CD8-positive, alpha-beta memory T cell (primary cell): Measurements from ENCODE around the gene PRDM5. TPM values are rescaled to one million over a fixed set of nuclear protein-coding genes. Genes with fewer than 3 reads are reported as not detected.

Experiments
- CTCF ChIA-PET: fragments of 350-600 bp; sonication (Branson Sonifier 250); formaldehyde crosslinking; loops from one replicate; lab custom pipeline; 2021; ENCODE audit warnings: antibody characterized with exemption; lab: Charles Lee
- POLR2A ChIA-PET: fragments of 350-600 bp; sonication (Branson Sonifier 250); formaldehyde crosslinking; loops from one replicate; lab custom pipeline; 2021; ENCODE audit warnings: antibody characterized with exemption; lab: Charles Lee
- DNase-seq, 5 donors: peaks; one replicate each; pipeline versions ENCODE4 v3.0.0 to v3.0.0-alpha.2; 2020 to 2022; ENCODE audit warnings: mixed read lengths in 1 of 5
- H3K27ac ChIP-seq: one replicate; pipeline ENCODE4 v1.7.0; 2013; ENCODE audit warnings: low read depth, mild to moderate bottlenecking, low read length, moderate library complexity
- H3K27me3 ChIP-seq: 2 replicates; pipeline ENCODE4 v1.7.0; 2013; ENCODE audit warnings: low read length, mild to moderate bottlenecking; ENCODE audit not compliant: insufficient read depth, poor library complexity, severe bottlenecking
- H3K36me3 ChIP-seq: 2 replicates; pipeline ENCODE4 v1.7.0; 2013; ENCODE audit warnings: mild to moderate bottlenecking, low read length, moderate library complexity; ENCODE audit not compliant: insufficient read depth
- H3K4me1 ChIP-seq: 2 replicates; pipeline ENCODE4 v1.7.0; 2013; ENCODE audit warnings: mild to moderate bottlenecking, low read length, moderate library complexity; ENCODE audit not compliant: insufficient read depth
- H3K4me3 ChIP-seq: 2 replicates; pipeline ENCODE4 v1.7.0; 2013; ENCODE audit warnings: mild to moderate bottlenecking, low read length
- H3K9me3 ChIP-seq: 2 replicates; pipeline ENCODE4 v1.7.0; 2013; ENCODE audit warnings: mild to moderate bottlenecking, low read length
- H3K27ac Mint-ChIP-seq, 8 donors: one replicate each; pipeline ENCODE4 v1.8.0; 2020 to 2021; ENCODE audit warnings: mixed read lengths in 8 of 8, mild to moderate bottlenecking in 6 of 8, inconsistent platforms in 3 of 8, moderate library complexity in 3 of 8
- H3K27me3 Mint-ChIP-seq, 2 donors: one replicate each; pipeline ENCODE4 v1.8.0; 2020 to 2021; ENCODE audit warnings: mixed read lengths in 2 of 2, mild to moderate bottlenecking in 1 of 2, moderate library complexity in 1 of 2
- H3K36me3 Mint-ChIP-seq, 3 donors: one replicate each; pipeline ENCODE4 v1.8.0; 2020 to 2021; ENCODE audit warnings: mixed read lengths in 3 of 3, inconsistent platforms in 1 of 3, mild to moderate bottlenecking in 1 of 3
- H3K4me1 Mint-ChIP-seq, 3 donors: one replicate each; pipeline ENCODE4 v1.8.0; 2020 to 2021; ENCODE audit warnings: mixed read lengths in 3 of 3, inconsistent platforms in 1 of 3, mild to moderate bottlenecking in 1 of 3
- H3K4me3 Mint-ChIP-seq, 7 donors: one replicate each; pipeline ENCODE4 v1.8.0; 2020 to 2021; ENCODE audit warnings: mixed read lengths in 7 of 7, mild to moderate bottlenecking in 6 of 7, moderate library complexity in 4 of 7, inconsistent platforms in 2 of 7
- H3K9me3 Mint-ChIP-seq, 5 donors: one replicate each; pipeline ENCODE4 v1.8.0; 2020 to 2022; ENCODE audit warnings: mixed read lengths in 5 of 5, mild to moderate bottlenecking in 3 of 5, moderate library complexity in 2 of 5, inconsistent platforms in 1 of 5
- polyA plus RNA-seq: library from polyadenylated mRNA; unstranded; fragments of 300-500 nt; fragmentation: Illumina TruSeq; gene quantifications from one replicate; pipeline ENCODE4 v1.2.3, GENCODE V29; 2021
- total RNA-seq, 2 experiments: library from RNA; stranded (reverse); gene quantifications; one replicate each; pipeline ENCODE4 v1.2.3, GENCODE V29; 2021

The PRDM5 gene
- total and polyA plus RNA-seq, 3 experiments from 2014 or later: 0.08 to 0.63 (median 0.24) TPM

DNA sequence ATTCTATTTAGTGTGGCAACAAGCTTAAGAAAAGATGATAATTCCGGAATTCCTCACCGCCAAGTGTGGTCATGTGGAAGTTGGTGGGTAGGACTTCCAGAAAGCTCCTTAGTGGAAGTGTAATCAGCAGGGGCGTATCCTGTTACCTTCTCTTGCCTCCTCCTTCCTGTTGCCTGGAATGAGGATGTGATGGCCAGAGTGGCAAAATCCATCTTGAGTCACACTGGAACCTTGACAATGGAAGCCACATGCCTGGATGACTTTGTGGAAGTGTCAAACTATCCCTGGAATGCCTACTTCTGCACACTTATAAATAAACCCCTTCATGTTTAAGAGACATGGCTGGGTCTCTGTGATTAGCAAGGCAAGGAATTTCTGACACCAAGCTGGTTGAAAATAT is 191.0 kb downstream of the PRDM5 start:
- no peak overlapping the region for H3K4me3 ChIP-seq
- no peaks in the 10 kb centered on the region for H3K27me3 ChIP-seq
- H3K27me3 Mint-ChIP-seq: peaks cover 2 to 3% of the 10 kb centered on the region in 2 donors
- no peaks in the 10 kb centered on the region for H3K9me3 Mint-ChIP-seq
- ChIA-PET POLR2A (no interaction called here), CTCF (no interaction called here)
- no peak overlapping the region for H3K27ac Mint-ChIP-seq
- H3K27ac ChIP-seq: no peak overlapping the region
- H3K36me3 Mint-ChIP-seq: no peaks in the 10 kb centered on the region
- H3K4me1 Mint-ChIP-seq: no peaks in the 10 kb centered on the region
- no peaks in the 10 kb centered on the region for H3K36me3 ChIP-seq
- DNase-seq: no peak
- H3K9me3 ChIP-seq: no peaks in the 10 kb centered on the region
- no peaks in the 10 kb centered on the region for H3K4me1 ChIP-seq
- no peak overlapping the region for H3K4me3 Mint-ChIP-seq

DNA sequence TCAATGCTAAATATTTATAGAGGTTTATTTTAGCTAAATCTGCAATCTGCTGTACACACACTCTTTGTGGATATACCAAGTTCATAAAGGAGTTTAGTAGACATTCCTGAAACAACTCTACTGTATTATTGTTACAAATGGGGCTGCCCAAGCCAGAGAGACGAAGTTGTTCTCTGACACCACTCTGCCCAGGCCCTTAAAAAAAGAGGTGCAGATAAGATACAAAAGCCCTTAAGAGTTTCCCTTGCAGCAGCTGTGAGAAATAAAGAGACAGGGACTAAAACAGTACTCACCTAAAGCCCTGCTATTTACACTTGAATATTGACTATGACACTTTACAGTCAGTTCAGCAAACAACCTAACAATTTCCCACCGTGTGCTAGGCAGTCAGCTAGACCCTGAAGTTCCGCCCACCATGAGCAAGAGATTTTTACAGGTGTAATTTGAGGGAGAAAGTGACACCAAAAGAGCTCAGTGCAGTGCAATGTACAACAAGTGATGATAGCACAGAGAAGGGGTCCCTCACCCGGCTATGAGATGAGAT is 191.7 kb downstream of the PRDM5 start:
- no peak for DNase-seq
- H3K27me3 Mint-ChIP-seq: peaks cover 2 to 3% of the 10 kb centered on the region in 2 donors
- no peak overlapping the region for H3K4me3 Mint-ChIP-seq
- H3K27ac Mint-ChIP-seq: no peak overlapping the region
- ChIA-PET CTCF (no interaction called here), POLR2A (no interaction called here)
- H3K27me3 ChIP-seq: no peaks in the 10 kb centered on the region
- no peaks in the 10 kb centered on the region for H3K9me3 ChIP-seq
- no peaks in the 10 kb centered on the region for H3K9me3 Mint-ChIP-seq
- no peak overlapping the region for H3K27ac ChIP-seq
- H3K4me1 Mint-ChIP-seq: no peaks in the 10 kb centered on the region
- H3K36me3 ChIP-seq: no peaks in the 10 kb centered on the region
- H3K4me3 ChIP-seq: no peak overlapping the region
- no peaks in the 10 kb centered on the region for H3K4me1 ChIP-seq
- H3K36me3 Mint-ChIP-seq: no peaks in the 10 kb centered on the region

DNA sequence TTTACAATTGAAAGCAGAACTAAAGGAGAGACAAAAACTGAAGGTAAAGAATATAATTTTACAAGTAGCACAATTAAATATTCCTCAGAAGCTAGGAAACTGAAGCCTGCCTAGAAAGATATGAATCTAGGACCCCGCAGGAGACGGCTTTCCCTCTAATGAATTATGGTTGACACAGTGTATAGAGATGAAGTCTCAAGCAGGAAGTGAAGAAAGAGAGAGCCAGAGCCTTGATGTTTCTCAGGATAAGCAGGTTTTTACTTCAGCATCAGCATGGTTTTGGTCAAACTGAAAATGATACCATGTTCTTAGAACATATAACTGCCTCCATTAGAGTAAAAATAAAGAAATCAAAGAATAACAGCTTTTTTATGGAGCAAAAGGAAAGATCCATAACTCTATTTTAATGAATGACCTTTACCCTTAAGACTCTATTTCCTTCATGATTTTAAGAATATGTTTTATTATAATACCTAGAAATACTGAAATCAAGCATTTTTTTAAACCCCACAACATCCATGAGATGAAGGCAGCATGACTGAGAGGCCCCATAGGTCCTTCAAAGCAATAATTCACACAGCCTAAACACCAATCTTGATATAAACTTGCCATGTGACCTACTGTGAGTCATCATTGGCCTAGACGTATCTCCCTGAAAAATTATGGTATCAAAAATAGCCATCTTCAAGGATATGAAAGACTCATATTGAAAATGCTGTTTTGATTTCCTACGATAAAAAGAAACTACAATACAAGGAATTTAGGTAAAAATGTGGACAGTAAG is 193.4 kb downstream of the PRDM5 start:
- H3K4me1 Mint-ChIP-seq: no peaks in the 10 kb centered on the region
- H3K36me3 Mint-ChIP-seq: no peaks in the 10 kb centered on the region
- peaks cover 0 to 3% of the 10 kb centered on the region in 2 donors for H3K27me3 Mint-ChIP-seq
- Histone ChIP-seq H3K4me1 (no peaks in the 10 kb centered on the region), H3K36me3 (no peaks in the 10 kb centered on the region), H3K4me3 (no peak overlapping the region), H3K9me3 (no peaks in the 10 kb centered on the region), H3K27ac (no peak overlapping the region), H3K27me3 (no peaks in the 10 kb centered on the region)
- no peaks in the 10 kb centered on the region for H3K9me3 Mint-ChIP-seq
- CTCF ChIA-PET: no interaction called here
- H3K27ac Mint-ChIP-seq: no peak overlapping the region
- POLR2A ChIA-PET: no interaction called here
- no peak for DNase-seq
- H3K4me3 Mint-ChIP-seq: no peak overlapping the region

- peak overlapping the region in 1 of 8 donors; percentile 14 for H3K27ac Mint-ChIP-seq
- H3K4me1 ChIP-seq: no peaks in the 10 kb centered on the region
- no peak overlapping the region for H3K4me3 ChIP-seq
- no peak overlapping the region for H3K27ac ChIP-seq
- no peaks in the 10 kb centered on the region for H3K27me3 ChIP-seq
- H3K27me3 Mint-ChIP-seq: peaks cover 0 to 12% of the 10 kb centered on the region in 2 donors
- H3K4me3 Mint-ChIP-seq: no peak overlapping the region
- ChIA-PET POLR2A (no interaction called here), CTCF (no interaction called here)
- H3K4me1 Mint-ChIP-seq: no peaks in the 10 kb centered on the region
- H3K36me3 ChIP-seq: no peaks in the 10 kb centered on the region
- DNase-seq: no peak
- H3K36me3 Mint-ChIP-seq: no peaks in the 10 kb centered on the region
- no peaks in the 10 kb centered on the region for H3K9me3 Mint-ChIP-seq
- no peaks in the 10 kb centered on the region for H3K9me3 ChIP-seq
Measured at GRCh38 chr4:120725639-120726580, 196.6 kb downstream of the PRDM5 start.

DNA sequence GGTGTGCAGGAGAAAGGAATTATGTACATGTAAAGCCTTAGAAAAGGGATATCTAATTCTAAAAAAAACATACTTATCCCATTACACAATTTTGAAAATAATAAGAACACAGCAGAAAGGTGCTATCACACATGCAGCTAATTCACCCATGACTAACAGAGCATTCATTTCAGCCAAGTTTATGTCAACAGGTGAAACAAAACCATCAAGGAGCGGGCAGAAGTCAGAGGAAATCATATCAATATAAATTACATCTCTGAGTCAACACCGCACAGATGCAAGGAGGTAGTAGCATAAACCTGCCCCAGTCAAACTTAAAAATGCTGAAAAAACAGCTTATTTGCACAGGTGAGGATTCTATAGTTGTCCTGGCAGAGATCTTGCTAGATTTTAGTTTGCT is 197.9 kb downstream of the PRDM5 start:
- H3K36me3 Mint-ChIP-seq: no peaks in the 10 kb centered on the region
- ChIA-PET POLR2A (no interaction called here), CTCF (no interaction called here)
- no peaks in the 10 kb centered on the region for H3K4me1 Mint-ChIP-seq
- peaks cover 0 to 12% of the 10 kb centered on the region in 2 donors for H3K27me3 Mint-ChIP-seq
- Histone ChIP-seq H3K27me3 (no peaks in the 10 kb centered on the region), H3K27ac (no peak overlapping the region), H3K9me3 (no peaks in the 10 kb centered on the region), H3K36me3 (no peaks in the 10 kb centered on the region), H3K4me3 (no peak overlapping the region), H3K4me1 (no peaks in the 10 kb centered on the region)
- no peak overlapping the region for H3K27ac Mint-ChIP-seq
- H3K4me3 Mint-ChIP-seq: no peak overlapping the region
- DNase-seq: no peak
- no peaks in the 10 kb centered on the region for H3K9me3 Mint-ChIP-seq

GRCh38 chr4:120723986-120724385 is 198.5 kb downstream of the PRDM5 start:
- POLR2A ChIA-PET: no interaction called here
- H3K27me3 Mint-ChIP-seq: peaks cover 0 to 12% of the 10 kb centered on the region in 2 donors
- H3K27ac Mint-ChIP-seq: no peak overlapping the region

GRCh38 chr4:120723105-120723504 is 199.4 kb downstream of the PRDM5 start:
- CTCF ChIA-PET: no interaction called here
- no peak for DNase-seq
- POLR2A ChIA-PET: no interaction called here
- Mint-ChIP-seq H3K36me3 (no peaks in the 10 kb centered on the region), H3K4me1 (no peaks in the 10 kb centered on the region), H3K9me3 (no peaks in the 10 kb centered on the region), H3K27me3 (peaks cover 0 to 12% of the 10 kb centered on the region in 2 donors), H3K4me3 (no peak overlapping the region), H3K27ac (no peak overlapping the region)
- H3K9me3 ChIP-seq: no peaks in the 10 kb centered on the region
- no peak overlapping the region for H3K27ac ChIP-seq
- no peaks in the 10 kb centered on the region for H3K4me1 ChIP-seq
- H3K27me3 ChIP-seq: no peaks in the 10 kb centered on the region
- no peak overlapping the region for H3K4me3 ChIP-seq
- no peaks in the 10 kb centered on the region for H3K36me3 ChIP-seq

More at GRCh38 chr4:120723986-120724385, 198.5 kb downstream of the PRDM5 start:
- no peak overlapping the region for H3K4me3 ChIP-seq
- no peaks in the 10 kb centered on the region for H3K27me3 ChIP-seq
- no peaks in the 10 kb centered on the region for H3K36me3 ChIP-seq
- CTCF ChIA-PET: interaction anchor here (0.7 kb wide), 1 partner anchor 104 kb away, joined by 3 read pairs; no protein-coding TSS in a partner anchor
- H3K4me1 ChIP-seq: no peaks in the 10 kb centered on the region
- no peak overlapping the region for H3K27ac ChIP-seq
- DNase-seq: no peak
- H3K4me3 Mint-ChIP-seq: no peak overlapping the region
- H3K4me1 Mint-ChIP-seq: no peaks in the 10 kb centered on the region
- H3K9me3 Mint-ChIP-seq: no peaks in the 10 kb centered on the region
- H3K36me3 Mint-ChIP-seq: no peaks in the 10 kb centered on the region
- H3K9me3 ChIP-seq: no peaks in the 10 kb centered on the region

- Histone ChIP-seq H3K27ac (no peak overlapping the region), H3K4me1 (no peaks in the 10 kb centered on the region), H3K36me3 (no peaks in the 10 kb centered on the region), H3K9me3 (no peaks in the 10 kb centered on the region), H3K27me3 (no peaks in the 10 kb centered on the region), H3K4me3 (no peak overlapping the region)
- POLR2A ChIA-PET: no interaction called here
- H3K4me3 Mint-ChIP-seq: no peak overlapping the region
- CTCF ChIA-PET: no interaction called here
- DNase-seq: no peak
- no peak overlapping the region for H3K27ac Mint-ChIP-seq
- no peaks in the 10 kb centered on the region for H3K4me1 Mint-ChIP-seq
- H3K27me3 Mint-ChIP-seq: peaks cover 0 to 12% of the 10 kb centered on the region in 2 donors
- no peaks in the 10 kb centered on the region for H3K36me3 Mint-ChIP-seq
- no peaks in the 10 kb centered on the region for H3K9me3 Mint-ChIP-seq
Measured at GRCh38 chr4:120722655-120723054, 199.9 kb downstream of the PRDM5 start.
